H9 (cell line): ENCODE data around the gene TSPYL4. TPM values are rescaled to one million over a fixed set of nuclear protein-coding genes. Genes with fewer than 3 reads are reported as not detected.

Source experiments
- DNase-seq: peaks from one replicate; pipeline ENCODE4 v3.0.0-alpha.2; 2017
- H2AFZ ChIP-seq: one replicate; pipeline ENCODE4 v1.6.1; 2013; ENCODE audit warnings: mild to moderate bottlenecking, low read length, control low read depth, moderate library complexity
- H2AK5ac ChIP-seq: 2 replicates; pipeline ENCODE4 v1.6.1; 2013; ENCODE audit warnings: low read length, control low read depth, mixed read lengths; ENCODE audit not compliant: insufficient read length
- H2BK120ac ChIP-seq: one replicate; pipeline ENCODE4 v1.6.1; 2013; ENCODE audit warnings: low read depth, mild to moderate bottlenecking, low read length, control low read depth, inconsistent platforms; ENCODE audit not compliant: poor library complexity, severe bottlenecking
- H2BK12ac ChIP-seq: 2 replicates; pipeline ENCODE4 v1.6.1; 2013; ENCODE audit warnings: low read length, control low read depth, mixed read lengths, low read depth; ENCODE audit not compliant: insufficient read length
- H2BK15ac ChIP-seq: 2 replicates; pipeline ENCODE4 v1.6.1; 2013; ENCODE audit warnings: low read depth, low read length, control low read depth
- H2BK20ac ChIP-seq: one replicate; pipeline ENCODE4 v1.6.1; 2013; ENCODE audit warnings: low read depth, mild to moderate bottlenecking, low read length, control low read depth, inconsistent platforms; ENCODE audit not compliant: poor library complexity, severe bottlenecking
- H2BK5ac ChIP-seq: 2 replicates; pipeline ENCODE4 v1.6.1; 2013; ENCODE audit warnings: low read length, control low read depth, mixed read lengths; ENCODE audit not compliant: insufficient read length
- H3K14ac ChIP-seq: 2 replicates; pipeline ENCODE4 v1.6.1; 2013; ENCODE audit warnings: low read length, control low read depth; ENCODE audit not compliant: insufficient read depth
- H3K18ac ChIP-seq: 2 replicates; pipeline ENCODE4 v1.6.1; 2013; ENCODE audit warnings: low read depth, mild to moderate bottlenecking, mixed read lengths, low read length, control low read depth; ENCODE audit not compliant: insufficient read length
- H3K23ac ChIP-seq: 2 replicates; pipeline ENCODE4 v1.6.1; 2013; ENCODE audit warnings: low read length, control low read depth, mixed read lengths, low read depth; ENCODE audit not compliant: insufficient read length
- H3K23me2 ChIP-seq: 2 replicates; pipeline ENCODE4 v1.6.1; 2013; ENCODE audit warnings: low read depth, mild to moderate bottlenecking, mixed read lengths, low read length, control low read depth; ENCODE audit not compliant: insufficient read length, poor library complexity, severe bottlenecking
- H3K27ac ChIP-seq: 2 replicates; pipeline ENCODE4 v1.5.1; 2013; ENCODE audit warnings: low read length, control low read depth, mixed read lengths, low read depth; ENCODE audit not compliant: insufficient read length
- H3K27me3 ChIP-seq: 2 replicates; pipeline ENCODE4 v1.6.1; 2013; ENCODE audit warnings: low read length, control low read depth, inconsistent platforms; ENCODE audit not compliant: insufficient read depth
- H3K4ac ChIP-seq: 2 replicates; pipeline ENCODE4 v1.6.1; 2013; ENCODE audit warnings: low read depth, mild to moderate bottlenecking, control low read depth, inconsistent platforms, low read length, moderate library complexity
- H3K4me1 ChIP-seq: 2 replicates; pipeline ENCODE4 v1.6.1; 2013; ENCODE audit warnings: low read length, control low read depth, inconsistent platforms; ENCODE audit not compliant: insufficient read depth
- H3K4me2 ChIP-seq: 2 replicates; pipeline ENCODE4 v1.6.1; 2013; ENCODE audit warnings: low read length, control low read depth, mixed read lengths; ENCODE audit not compliant: insufficient read length, insufficient read depth
- H3K56ac ChIP-seq: 2 replicates; pipeline ENCODE4 v1.6.1; 2013; ENCODE audit warnings: low read depth, mild to moderate bottlenecking, mixed read lengths, low read length, control low read depth; ENCODE audit not compliant: insufficient read length
- H3K79me1 ChIP-seq: 2 replicates; pipeline ENCODE4 v1.6.1; 2013; ENCODE audit warnings: low read depth, mild to moderate bottlenecking, moderate library complexity, low read length, control low read depth, inconsistent platforms; ENCODE audit not compliant: insufficient read depth, poor library complexity, severe bottlenecking
- H3K79me2 ChIP-seq: 2 replicates; pipeline ENCODE4 v1.6.1; 2013; ENCODE audit warnings: low read length, control low read depth, inconsistent platforms; ENCODE audit not compliant: insufficient read depth
- H3K9ac ChIP-seq: 2 replicates; pipeline ENCODE4 v1.6.1; 2013; ENCODE audit warnings: low read length, control low read depth, mixed read lengths; ENCODE audit not compliant: insufficient read length; ENCODE audit errors: extremely low read depth
- H3K9me3 ChIP-seq: one replicate; pipeline ENCODE4 v1.6.1; 2013; ENCODE audit warnings: low read depth, low read length, inconsistent platforms; ENCODE audit not compliant: control insufficient read depth
- H3T11ph ChIP-seq: one replicate; pipeline ENCODE4 v1.6.1; 2013; ENCODE audit warnings: mild to moderate bottlenecking, low read length, control low read depth, inconsistent platforms
- H4K20me1 ChIP-seq: one replicate; pipeline ENCODE4 v1.6.1; 2013; ENCODE audit not compliant: control insufficient read depth, insufficient read length, insufficient read depth
- H4K5ac ChIP-seq: 2 replicates; pipeline ENCODE4 v1.6.1; 2013; ENCODE audit warnings: low read depth, mild to moderate bottlenecking, mixed read lengths, low read length, control low read depth; ENCODE audit not compliant: insufficient read length
- H4K8ac ChIP-seq: replicated peaks from 2 replicates; pipeline ENCODE4 v1.6.1; 2013; ENCODE audit warnings: low read length, control low read depth, mixed read lengths, low read depth; ENCODE audit not compliant: insufficient read length
- H4K91ac ChIP-seq: 2 replicates; pipeline ENCODE4 v1.6.1; 2013; ENCODE audit warnings: low read depth, mild to moderate bottlenecking, moderate library complexity, mixed read lengths, low read length, control low read depth; ENCODE audit not compliant: insufficient read length
- H3K27ac Mint-ChIP-seq, 3 experiments: 2 replicates in 2 of 3; 3 replicates in 1 of 3; pipeline ENCODE4 v1.8.0; 2020 to 2021; ENCODE audit warnings: mixed read lengths in 3 of 3, mild to moderate bottlenecking in 1 of 3, moderate library complexity in 1 of 3
- H3K27me3 Mint-ChIP-seq: 2 replicates; pipeline ENCODE4 v1.8.0; 2021; ENCODE audit warnings: low read depth, mild to moderate bottlenecking, moderate library complexity, mixed read lengths
- H3K36me3 Mint-ChIP-seq, 3 experiments: 2 replicates in 2 of 3; 3 replicates in 1 of 3; pipeline ENCODE4 v1.8.0; 2020 to 2021; ENCODE audit warnings: low read depth in 3 of 3, mixed read lengths in 3 of 3; ENCODE audit not compliant: insufficient read depth in 1 of 3
- H3K4me1 Mint-ChIP-seq, 2 experiments: 2 replicates each; pipeline ENCODE4 v1.8.0; 2020; ENCODE audit warnings: mixed read lengths in 2 of 2
- H3K4me3 Mint-ChIP-seq, 2 experiments: 2 replicates in 1 of 2; 3 replicates in 1 of 2; pipeline ENCODE4 v1.8.0; 2020 to 2021; ENCODE audit warnings: mild to moderate bottlenecking in 2 of 2, mixed read lengths in 2 of 2, moderate library complexity in 1 of 2
- H3K9me3 Mint-ChIP-seq, 2 experiments: 2 replicates in 1 of 2; 3 replicates in 1 of 2; pipeline ENCODE4 v1.8.0; 2020; ENCODE audit warnings: mild to moderate bottlenecking in 2 of 2, mixed read lengths in 2 of 2, moderate library complexity in 1 of 2
- WGBS: extraction: QIAGEN DNeasy Blood & Tissue Kit; methylation state at CpG from one replicate; pipeline ENCODE4 v1.1.7; 2013; ENCODE audit warnings: missing lambda C conversion rate, low lambda C conversion rate, mixed read lengths; ENCODE audit not compliant: insufficient read length; ENCODE audit errors: extremely low coverage; 5-methylcytosine and 5-hydroxymethylcytosine counted together
- total RNA-seq: library from RNA; stranded (reverse); gene quantifications from 2 replicates; pipeline ENCODE4 v1.2.1, GENCODE V29; 2021
- TF ChIP-seq, protein P1 (sequence below): fragments of 200-600 bp; sonication (generic); conservative IDR thresholded peaks from 3 replicates; pipeline ENCODE4 v1.8.0; 2021; ENCODE audit warnings: antibody characterized with exemption, mild to moderate bottlenecking

Gene TSPYL4
- total RNA-seq, 1 experiment from 2014 or later, result 19.0 TPM

GRCh38 chr6:116300566-116300965 is 46.7 kb upstream of the TSPYL4 start:
- H4K91ac ChIP-seq, result no peak overlapping the region
- H3K9ac ChIP-seq, result no peak overlapping the region
- no peak overlapping the region for H3K23ac ChIP-seq
- no peaks in the 10 kb centered on the region for H3K23me2 ChIP-seq
- no peak overlapping the region for H3K4ac ChIP-seq
- no peak overlapping the region for H2BK5ac ChIP-seq
- H3T11ph ChIP-seq, result no peak overlapping the region
- H3K56ac ChIP-seq, result no peak overlapping the region
- no peak overlapping the region for H3K14ac ChIP-seq
- H3K79me1 ChIP-seq, result no peaks in the 10 kb centered on the region
- no peak for DNase-seq
- H3K79me2 ChIP-seq, result no peaks in the 10 kb centered on the region
- H4K20me1 ChIP-seq, result no peaks in the 10 kb centered on the region
- no peak overlapping the region for H3K27ac Mint-ChIP-seq
- no peak overlapping the region for H2BK120ac ChIP-seq
- no peak overlapping the region for H3K18ac ChIP-seq
- no peak overlapping the region for H3K4me3 Mint-ChIP-seq
- TF ChIP-seq, protein P1, sequence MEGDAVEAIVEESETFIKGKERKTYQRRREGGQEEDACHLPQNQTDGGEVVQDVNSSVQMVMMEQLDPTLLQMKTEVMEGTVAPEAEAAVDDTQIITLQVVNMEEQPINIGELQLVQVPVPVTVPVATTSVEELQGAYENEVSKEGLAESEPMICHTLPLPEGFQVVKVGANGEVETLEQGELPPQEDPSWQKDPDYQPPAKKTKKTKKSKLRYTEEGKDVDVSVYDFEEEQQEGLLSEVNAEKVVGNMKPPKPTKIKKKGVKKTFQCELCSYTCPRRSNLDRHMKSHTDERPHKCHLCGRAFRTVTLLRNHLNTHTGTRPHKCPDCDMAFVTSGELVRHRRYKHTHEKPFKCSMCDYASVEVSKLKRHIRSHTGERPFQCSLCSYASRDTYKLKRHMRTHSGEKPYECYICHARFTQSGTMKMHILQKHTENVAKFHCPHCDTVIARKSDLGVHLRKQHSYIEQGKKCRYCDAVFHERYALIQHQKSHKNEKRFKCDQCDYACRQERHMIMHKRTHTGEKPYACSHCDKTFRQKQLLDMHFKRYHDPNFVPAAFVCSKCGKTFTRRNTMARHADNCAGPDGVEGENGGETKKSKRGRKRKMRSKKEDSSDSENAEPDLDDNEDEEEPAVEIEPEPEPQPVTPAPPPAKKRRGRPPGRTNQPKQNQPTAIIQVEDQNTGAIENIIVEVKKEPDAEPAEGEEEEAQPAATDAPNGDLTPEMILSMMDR, result no peak
- H3K9me3 ChIP-seq, result peaks cover 6% of the 10 kb centered on the region
- H3K27ac ChIP-seq, result no peak overlapping the region
- no peak overlapping the region for H4K5ac ChIP-seq
- no peaks in the 10 kb centered on the region for H3K27me3 Mint-ChIP-seq
- whole genome bisulfite sequencing, result no CpG with 5 or more reads among the region's 1 CpG
- H3K27me3 ChIP-seq, result no peaks in the 10 kb centered on the region
- H3K4me1 Mint-ChIP-seq, result no peaks in the 10 kb centered on the region
- no peak overlapping the region for H2AK5ac ChIP-seq
- no peak overlapping the region for H2AFZ ChIP-seq
- no peak overlapping the region for H4K8ac ChIP-seq
- H3K4me2 ChIP-seq, result no peak overlapping the region
- H2BK15ac ChIP-seq, result no peak overlapping the region
- peaks cover 3 to 12% of the 10 kb centered on the region in 2 experiments for H3K9me3 Mint-ChIP-seq
- peaks cover 0 to 6% (median 4%) of the 10 kb centered on the region in 3 experiments; a peak in 4 of 7 replicates for H3K36me3 Mint-ChIP-seq
- no peaks in the 10 kb centered on the region for H3K4me1 ChIP-seq
- H2BK20ac ChIP-seq, result no peak overlapping the region
- H2BK12ac ChIP-seq, result no peak overlapping the region
